Esophagus squamous epithelium (tissue), 4 donors: ENCODE results near the gene P2RX6.

Experiments
- POLR2A ChIP-seq, 4 donors: fragments of 450-650 bp; IDR thresholded peaks; one replicate each; pipeline ENCODE4 v1.6.1; 2017; ENCODE audit warnings: antibody characterized with exemption in 4 of 4, mild to moderate bottlenecking in 4 of 4, moderate library complexity in 3 of 4
- TF ChIP-seq, protein P1 (sequence below), 6 experiments: fragments of 450-650 bp in 4 of 6; fragments of 200-600 bp in 2 of 6; sonication (generic) in 2 of 6; IDR thresholded peaks; one replicate each; pipeline ENCODE4 v1.5.1; 2016 to 2019; ENCODE audit warnings: antibody characterized with exemption in 6 of 6, mild to moderate bottlenecking in 4 of 6, moderate library complexity in 4 of 6

GRCh38 chr22:20965888-20966855 lies 48.8 kb upstream of the P2RX6 start:
- TF ChIP-seq, protein P1, sequence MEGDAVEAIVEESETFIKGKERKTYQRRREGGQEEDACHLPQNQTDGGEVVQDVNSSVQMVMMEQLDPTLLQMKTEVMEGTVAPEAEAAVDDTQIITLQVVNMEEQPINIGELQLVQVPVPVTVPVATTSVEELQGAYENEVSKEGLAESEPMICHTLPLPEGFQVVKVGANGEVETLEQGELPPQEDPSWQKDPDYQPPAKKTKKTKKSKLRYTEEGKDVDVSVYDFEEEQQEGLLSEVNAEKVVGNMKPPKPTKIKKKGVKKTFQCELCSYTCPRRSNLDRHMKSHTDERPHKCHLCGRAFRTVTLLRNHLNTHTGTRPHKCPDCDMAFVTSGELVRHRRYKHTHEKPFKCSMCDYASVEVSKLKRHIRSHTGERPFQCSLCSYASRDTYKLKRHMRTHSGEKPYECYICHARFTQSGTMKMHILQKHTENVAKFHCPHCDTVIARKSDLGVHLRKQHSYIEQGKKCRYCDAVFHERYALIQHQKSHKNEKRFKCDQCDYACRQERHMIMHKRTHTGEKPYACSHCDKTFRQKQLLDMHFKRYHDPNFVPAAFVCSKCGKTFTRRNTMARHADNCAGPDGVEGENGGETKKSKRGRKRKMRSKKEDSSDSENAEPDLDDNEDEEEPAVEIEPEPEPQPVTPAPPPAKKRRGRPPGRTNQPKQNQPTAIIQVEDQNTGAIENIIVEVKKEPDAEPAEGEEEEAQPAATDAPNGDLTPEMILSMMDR (IDR thresholded peaks at IDR 0.05) = no peak
- TF ChIP-seq POLR2A (IDR thresholded peaks at IDR 0.05) = no peak
